HEK293 (cell line): Measurements from ENCODE around the gene CDCA5.

Source experiments
- CTCF ChIA-PET: fragments of 350-600 bp; formaldehyde crosslinking; extraction: SDS; loops from one replicate; lab custom pipeline; 2021; ENCODE audit warnings: antibody characterized with exemption; lab: Yijun Ruan, JAX
- POLR2A ChIA-PET: fragments of 300-600 bp; formaldehyde crosslinking; extraction: SDS; loops from one replicate; lab custom pipeline; 2020; ENCODE audit warnings: antibody characterized with exemption, inconsistent platforms; lab: Yijun Ruan, JAX
- H3K27ac ChIP-seq: fragments of 200-500 bp; sonication (Bioruptor generic); 2 replicates; pipeline ENCODE4 v1.5.1; 2014; ENCODE audit warnings: low read depth, low read length, control low read depth, inconsistent platforms; ENCODE audit errors: extremely low read depth
- H3K36me3 ChIP-seq, 2 experiments: fragments of 200-500 bp in 1 of 2; sonication (Bioruptor generic) in 1 of 2; 1 replicate in 1 of 2; 2 replicates in 1 of 2; pipeline ENCODE4 v1.5.1; 2014 to 2017; ENCODE audit warnings: inconsistent platforms in 2 of 2, low read length in 2 of 2; ENCODE audit not compliant: control insufficient read depth in 2 of 2, insufficient read depth in 1 of 2
- H3K4me1 ChIP-seq: fragments of 200-500 bp; sonication (Bioruptor generic); 2 replicates; pipeline ENCODE4 v1.5.1; 2014; ENCODE audit warnings: mild to moderate bottlenecking, low read length, inconsistent platforms; ENCODE audit not compliant: control insufficient read depth, insufficient read depth
- H3K4me3 ChIP-seq: 2 replicates; pipeline ENCODE4 v1.5.1; 2011; ENCODE audit warnings: low read depth, mild to moderate bottlenecking, control low read depth, low read length, moderate library complexity
- H3K9me3 ChIP-seq: fragments of 200-500 bp; sonication (Bioruptor generic); 2 replicates; pipeline ENCODE4 v1.5.1; 2014; ENCODE audit warnings: low read depth, low read length, inconsistent platforms; ENCODE audit not compliant: control insufficient read depth, insufficient read depth
- REPIN1 ChIP-seq: fragments of 450-650 bp; formaldehyde crosslinking; IDR thresholded peaks from 2 replicates; pipeline ENCODE4 v1.5.1; 2017; ENCODE audit warnings: missing biosample characterization, missing genetic modification characterization, low read depth
- REST ChIP-seq: fragments of 450-650 bp; formaldehyde crosslinking; IDR thresholded peaks from 2 replicates; pipeline ENCODE4 v1.5.1; 2016; ENCODE audit warnings: missing biosample characterization, missing genetic modification characterization
- TRIM28 ChIP-seq: IDR thresholded peaks from 2 replicates; pipeline ENCODE4 v1.6.1; 2011; ENCODE audit warnings: low read length, control low read depth, borderline replicate concordance
- ZFP69B ChIP-seq: fragments of 450-650 bp; formaldehyde crosslinking; IDR thresholded peaks from 2 replicates; pipeline ENCODE4 v1.5.1; 2016; ENCODE audit warnings: missing biosample characterization, missing genetic modification characterization
- ZNF114 ChIP-seq: fragments of 450-650 bp; formaldehyde crosslinking; IDR thresholded peaks from 2 replicates; pipeline ENCODE4 v1.5.0; 2017; ENCODE audit warnings: missing biosample characterization, missing genetic modification characterization
- ZNF19 ChIP-seq: fragments of 450-650 bp; formaldehyde crosslinking; IDR thresholded peaks from 2 replicates; pipeline ENCODE4; 2016; ENCODE audit warnings: missing biosample characterization, missing genetic modification characterization, low read depth
- ZNF2 ChIP-seq: fragments of 450-650 bp; formaldehyde crosslinking; IDR thresholded peaks from 2 replicates; pipeline ENCODE4 v1.5.1; 2016; ENCODE audit warnings: missing biosample characterization, missing genetic modification characterization
- ZNF26 ChIP-seq: fragments of 450-650 bp; formaldehyde crosslinking; IDR thresholded peaks from 2 replicates; pipeline ENCODE4 v1.5.1; 2016; ENCODE audit warnings: missing biosample characterization, missing genetic modification characterization
- ZNF292 ChIP-seq: fragments of 450-650 bp; formaldehyde crosslinking; IDR thresholded peaks from 2 replicates; pipeline ENCODE4 v1.5.1; 2016; ENCODE audit warnings: low read depth, missing biosample characterization, missing genetic modification characterization, borderline replicate concordance
- ZNF324 ChIP-seq: fragments of 450-650 bp; formaldehyde crosslinking; IDR thresholded peaks from 2 replicates; pipeline ENCODE4 v1.5.1; 2016; ENCODE audit warnings: missing biosample characterization, missing genetic modification characterization
- ZNF391 ChIP-seq: fragments of 450-650 bp; formaldehyde crosslinking; IDR thresholded peaks from 2 replicates; pipeline ENCODE4 v1.5.1; 2016; ENCODE audit warnings: low read depth, missing biosample characterization, missing genetic modification characterization, borderline replicate concordance
- ZNF510 ChIP-seq: fragments of 450-650 bp; formaldehyde crosslinking; IDR thresholded peaks from 2 replicates; pipeline ENCODE4 v1.5.1; 2018; ENCODE audit warnings: mild to moderate bottlenecking, missing genetic modification characterization, missing biosample characterization; ENCODE audit not compliant: insufficient replicate concordance
- ZNF654 ChIP-seq: fragments of 450-650 bp; formaldehyde crosslinking; IDR thresholded peaks from 2 replicates; pipeline ENCODE4 v1.5.1; 2016; ENCODE audit warnings: low read depth, missing biosample characterization, missing genetic modification characterization
- ZNF768 ChIP-seq: fragments of 450-650 bp; formaldehyde crosslinking; IDR thresholded peaks from 2 replicates; pipeline ENCODE4 v1.5.1; 2018; ENCODE audit warnings: missing biosample characterization, mild to moderate bottlenecking, missing genetic modification characterization
- ZSCAN23 ChIP-seq: fragments of 450-650 bp; formaldehyde crosslinking; IDR thresholded peaks from 2 replicates; pipeline ENCODE4 v1.5.1; 2016; ENCODE audit warnings: missing biosample characterization, missing genetic modification characterization
- TF ChIP-seq, protein P1 (sequence below): fragments of 450-650 bp; formaldehyde crosslinking; IDR thresholded peaks from 2 replicates; pipeline ENCODE4 v1.5.1; 2016; ENCODE audit warnings: missing biosample characterization, missing genetic modification characterization

The CDCA5 gene

DNA sequence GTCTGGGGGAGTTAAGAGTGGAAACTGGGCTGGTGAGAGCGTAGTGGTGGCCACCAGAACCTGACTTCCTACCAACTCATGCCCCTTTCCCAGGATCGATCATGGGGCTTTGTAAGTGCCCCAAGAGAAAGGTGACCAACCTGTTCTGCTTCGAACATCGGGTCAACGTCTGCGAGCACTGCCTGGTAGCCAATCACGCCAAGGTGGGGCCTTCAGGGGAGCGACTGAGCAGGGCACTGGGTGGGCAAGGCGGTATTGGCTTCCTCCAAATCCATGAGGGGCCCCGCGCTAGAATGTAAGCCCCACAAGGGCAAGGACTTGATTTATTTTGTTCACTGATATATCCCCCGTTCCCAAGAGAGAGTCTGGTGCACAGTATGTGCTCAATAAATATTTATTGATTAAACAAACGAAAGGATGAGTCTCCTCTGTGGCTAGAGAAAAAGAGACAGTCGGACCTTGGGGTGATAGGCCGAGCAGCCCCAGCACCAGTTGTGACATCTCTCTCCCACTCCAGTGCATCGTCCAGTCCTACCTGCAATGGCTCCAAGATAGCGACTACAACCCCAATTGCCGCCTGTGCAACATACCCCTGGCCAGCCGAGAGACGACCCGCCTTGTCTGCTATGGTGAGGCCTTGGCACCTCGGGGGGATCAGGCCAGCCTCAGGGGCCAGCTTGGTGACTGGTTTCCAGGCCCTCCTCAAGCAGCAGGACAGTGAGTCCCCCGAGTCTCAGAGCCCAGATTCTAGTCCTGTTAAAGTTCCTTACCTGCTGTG, 947 bp upstream of the CDCA5 start:
- CTCF ChIA-PET = no interaction called here
- peak overlapping the region; percentile 27; the same call in 1 of the 2 replicates for H3K27ac ChIP-seq
- H3K36me3 ChIP-seq = peaks cover 5 to 79% of the 10 kb centered on the region in 2 experiments; a peak in 2 of 3 replicates
- H3K4me1 ChIP-seq = peaks cover 3% of the 10 kb centered on the region; the same call in 1 of the 2 replicates
- POLR2A ChIA-PET = interaction anchor here (0.6 to 1.3 kb wide), 5 partner anchors 9 to 234 kb away, joined by 3 to 5 read pairs (median 5); partner anchors contain the start of genes FAU, MRPL49 and VPS51
- peak overlapping the region; percentile 92 for H3K4me3 ChIP-seq
- H3K9me3 ChIP-seq = no peaks in the 10 kb centered on the region
- TF ChIP-seq REST (tag by site-specific recombination) (no peak), ZFP69B (no peak), ZNF19 (tag by site-specific recombination) (no peak), ZNF768 (tag by site-specific recombination) (no peak), ZNF654 (tag by site-specific recombination) (no peak), ZNF292 (tag by site-specific recombination) (no peak), ZNF324 (no peak), ZNF391 (tag by site-specific recombination) (no peak), ZSCAN23 (tag by site-specific recombination) (no peak), TRIM28 (no peak), ZNF26 (tag by site-specific recombination) (no peak), ZNF2 (tag by site-specific recombination) (no peak), ZNF510 (tag by site-specific recombination) (no peak), ZNF114 (tag by site-specific recombination) (no peak), REPIN1 (tag by site-specific recombination) (no peak)
- TF ChIP-seq, protein P1, sequence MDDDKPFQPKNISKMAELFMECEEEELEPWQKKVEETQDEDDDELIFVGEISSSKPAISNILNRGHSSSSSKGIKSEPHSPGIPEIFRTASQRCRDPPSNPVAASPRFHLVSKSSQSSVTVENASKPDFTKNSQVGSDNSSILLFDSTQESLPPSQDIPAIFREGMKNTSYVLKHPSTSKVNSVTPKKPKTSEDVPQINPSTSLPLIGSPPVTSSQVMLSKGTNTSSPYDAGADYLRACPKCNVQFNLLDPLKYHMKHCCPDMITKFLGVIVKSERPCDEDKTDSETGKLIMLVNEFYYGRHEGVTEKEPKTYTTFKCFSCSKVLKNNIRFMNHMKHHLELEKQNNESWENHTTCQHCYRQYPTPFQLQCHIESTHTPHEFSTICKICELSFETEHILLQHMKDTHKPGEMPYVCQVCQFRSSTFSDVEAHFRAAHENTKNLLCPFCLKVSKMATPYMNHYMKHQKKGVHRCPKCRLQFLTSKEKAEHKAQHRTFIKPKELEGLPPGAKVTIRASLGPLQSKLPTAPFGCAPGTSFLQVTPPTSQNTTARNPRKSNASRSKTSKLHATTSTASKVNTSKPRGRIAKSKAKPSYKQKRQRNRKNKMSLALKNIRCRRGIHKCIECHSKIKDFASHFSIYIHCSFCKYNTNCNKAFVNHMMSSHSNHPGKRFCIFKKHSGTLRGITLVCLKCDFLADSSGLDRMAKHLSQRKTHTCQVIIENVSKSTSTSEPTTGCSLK = no peak
